Esophagus (tissue), 2 donors: Measurements from ENCODE around the gene MAP2K4. TPM values are rescaled to one million over a fixed set of nuclear protein-coding genes. Genes with fewer than 3 reads are reported as not detected.

Experiments
- H3K27ac ChIP-seq, 2 donors: one replicate each; pipeline ENCODE4 v1.5.1; 2013; ENCODE audit warnings: low read depth in 2 of 2, mild to moderate bottlenecking in 2 of 2, inconsistent platforms in 1 of 2, low read length in 1 of 2, moderate library complexity in 1 of 2
- H3K27me3 ChIP-seq, 2 donors: one replicate each; pipeline ENCODE4 v1.6.1; 2013; ENCODE audit warnings: low read length in 2 of 2, control low read depth in 1 of 2, mild to moderate bottlenecking in 1 of 2; ENCODE audit not compliant: insufficient read depth in 2 of 2, control insufficient read depth in 1 of 2
- H3K36me3 ChIP-seq, 2 donors: one replicate each; pipeline ENCODE4 v1.6.1; 2013; ENCODE audit warnings: low read length in 1 of 2; ENCODE audit not compliant: control insufficient read depth in 2 of 2, insufficient read depth in 2 of 2
- H3K4me1 ChIP-seq, 2 donors: one replicate each; pipeline ENCODE4 v1.6.1; 2013; ENCODE audit warnings: low read length in 1 of 2; ENCODE audit not compliant: control insufficient read depth in 2 of 2, insufficient read depth in 2 of 2
- H3K4me3 ChIP-seq, 2 donors: one replicate each; pipeline ENCODE4 v1.5.1; 2013; ENCODE audit warnings: low read length in 2 of 2, mild to moderate bottlenecking in 2 of 2, low read depth in 1 of 2, moderate library complexity in 1 of 2
- H3K9me3 ChIP-seq, 2 donors: one replicate each; pipeline ENCODE4 v1.6.1; 2013; ENCODE audit warnings: mild to moderate bottlenecking in 2 of 2, low read depth in 1 of 2, low read length in 1 of 2, moderate library complexity in 1 of 2; ENCODE audit not compliant: control insufficient read depth in 2 of 2, insufficient read depth in 1 of 2
- WGBS, 2 donors: extraction: QIAGEN DNeasy Blood & Tissue Kit; methylation state at CpG; one replicate each; pipeline ENCODE4 v1.1.7; 2013; 5-methylcytosine and 5-hydroxymethylcytosine counted together
- polyA plus RNA-seq, 2 donors: library from polyadenylated mRNA; stranded (reverse); fragments of 200-250 nt; gene quantifications; one replicate each; pipeline ENCODE4 v1.2.3, GENCODE V29; 2013
- donor health status: healthy with polysubstance abuse.
- donor health status: Bipolar disorder and iron deficiency.

Gene MAP2K4
- polyA plus RNA-seq, 2 donors, result 13.6 to 16.5 TPM

- WGBS, 2 donors, result 0% methylated on average over 13 to 14 of the region's 14 CpGs
- H3K27ac ChIP-seq, result peak overlapping the region; percentile 96
- no peaks in the 10 kb centered on the region for H3K9me3 ChIP-seq
- H3K27me3 ChIP-seq, result no peaks in the 10 kb centered on the region
- peak overlapping the region; percentile 78 to 96 for H3K4me3 ChIP-seq
- peaks cover 5 to 6% of the 10 kb centered on the region in 2 donors for H3K36me3 ChIP-seq
- H3K4me1 ChIP-seq, result no peaks in the 10 kb centered on the region
These were observed 23.9 kb upstream of the MAP2K4 start for GRCh38 chr17:11996722-11997146.

GRCh38 chr17:11997147-11997971, 23.3 kb upstream of the MAP2K4 start, which contains the start of gene ZNF18:
Gene ZNF18 (minus strand): TSS chr17:11997475. CDS start chr17:11992829, 4,646 bp downstream.
- no peaks in the 10 kb centered on the region for H3K4me1 ChIP-seq
- peak within 1 kb of the TSS; percentile 78 to 96 for H3K4me3 ChIP-seq
- no peaks in the 10 kb centered on the region for H3K9me3 ChIP-seq
- WGBS, 2 donors, result 1% methylated on average over 52 to 74 of the region's 74 CpGs
- peak within 1 kb of the TSS; percentile 96 for H3K27ac ChIP-seq
- peaks cover 2 to 4% of the 10 kb centered on the region in 2 donors for H3K36me3 ChIP-seq
- H3K27me3 ChIP-seq, result no peaks in the 10 kb centered on the region

GRCh38 chr17:11997972-11998233, 22.8 kb upstream of the MAP2K4 start:
- Histone ChIP-seq H3K4me1 (no peaks in the 10 kb centered on the region), H3K36me3 (no peaks in the 10 kb centered on the region), H3K27me3 (no peaks in the 10 kb centered on the region), H3K9me3 (no peaks in the 10 kb centered on the region), H3K27ac (peak overlapping the region; percentile 90 to 96), H3K4me3 (peak overlapping the region; percentile 78 to 96)
- 54 to 55% methylated on average over 4 of the region's 4 CpGs for WGBS, 2 donors

- no peaks in the 10 kb centered on the region for H3K9me3 ChIP-seq
- H3K36me3 ChIP-seq, result no peaks in the 10 kb centered on the region
- WGBS, 2 donors, result 94% methylated on average over 5 of the region's 5 CpGs
- H3K4me1 ChIP-seq, result no peaks in the 10 kb centered on the region
- no peaks in the 10 kb centered on the region for H3K27me3 ChIP-seq
- H3K27ac ChIP-seq, result no peak overlapping the region
- H3K4me3 ChIP-seq, result no peak overlapping the region
These were observed 21.0 kb upstream of the MAP2K4 start for GRCh38 chr17:11999696-12000095.

- 84 to 90% methylated on average over 5 of the region's 5 CpGs for WGBS, 2 donors
- H3K36me3 ChIP-seq, result no peaks in the 10 kb centered on the region
- no peak overlapping the region for H3K4me3 ChIP-seq
- H3K27me3 ChIP-seq, result no peaks in the 10 kb centered on the region
- no peaks in the 10 kb centered on the region for H3K4me1 ChIP-seq
- no peaks in the 10 kb centered on the region for H3K9me3 ChIP-seq
- H3K27ac ChIP-seq, result no peak overlapping the region
These were observed 13.2 kb upstream of the MAP2K4 start for GRCh38 chr17:12007466-12007865.

GRCh38 chr17:12021623-12022140, 1.0 kb downstream of the MAP2K4 start:
- peaks cover 3 to 4% of the 10 kb centered on the region in 2 donors for H3K4me1 ChIP-seq

GRCh38 chr17:12022310-12022709, 1.6 kb downstream of the MAP2K4 start:
- WGBS, 2 donors, result 54 to 62% methylated on average over 2 of the region's 2 CpGs
- Histone ChIP-seq H3K27me3 (no peaks in the 10 kb centered on the region), H3K4me1 (peaks cover 3 to 4% of the 10 kb centered on the region in 2 donors), H3K9me3 (no peaks in the 10 kb centered on the region), H3K36me3 (no peaks in the 10 kb centered on the region), H3K4me3 (peak overlapping the region in 1 of 2 donors; percentile 98), H3K27ac (no peak overlapping the region)

More at GRCh38 chr17:12021623-12022140, 1.0 kb downstream of the MAP2K4 start:
- Histone ChIP-seq H3K36me3 (no peaks in the 10 kb centered on the region), H3K4me3 (peak overlapping the region; percentile 88 to 98), H3K27ac (peak overlapping the region; percentile 81 to 91), H3K9me3 (no peaks in the 10 kb centered on the region), H3K27me3 (no peaks in the 10 kb centered on the region)
- WGBS, 2 donors, result 4 to 11% methylated on average over 3 of the region's 3 CpGs

GRCh38 chr17:12024327-12024726, 3.6 kb downstream of the MAP2K4 start:
- Histone ChIP-seq H3K4me1 (peaks cover 3 to 4% of the 10 kb centered on the region in 2 donors), H3K4me3 (no peak overlapping the region)

GRCh38 chr17:12027658-12028057, 7.0 kb downstream of the MAP2K4 start:
- H3K27ac ChIP-seq, result peak overlapping the region in 1 of 2 donors; percentile 58
- no peaks in the 10 kb centered on the region for H3K9me3 ChIP-seq
- peaks cover 3 to 4% of the 10 kb centered on the region in 2 donors for H3K4me1 ChIP-seq
- 57 to 62% methylated on average over 1 of the region's 1 CpG for WGBS, 2 donors
- H3K36me3 ChIP-seq, result no peaks in the 10 kb centered on the region
- H3K27me3 ChIP-seq, result no peaks in the 10 kb centered on the region
- no peak overlapping the region for H3K4me3 ChIP-seq

More at GRCh38 chr17:12024327-12024726, 3.6 kb downstream of the MAP2K4 start:
- Histone ChIP-seq H3K9me3 (no peaks in the 10 kb centered on the region), H3K27me3 (no peaks in the 10 kb centered on the region), H3K36me3 (no peaks in the 10 kb centered on the region), H3K27ac (peak overlapping the region in 1 of 2 donors; percentile 83)
- WGBS, 2 donors, result 15 to 19% methylated on average over 1 of the region's 1 CpG
